IPS DF 6.9 (cell line): ENCODE results near the gene ABCC5.
A peak's percentile ranks its signal among the peaks of the same experiment; 100 is the strongest.

Experiments used
- DNase-seq: peaks from one replicate; pipeline ENCODE4 v3.0.0-alpha.2; 2013; ENCODE audit warnings: low read depth, low spot score
- H3K27ac ChIP-seq: one replicate; pipeline ENCODE4 v1.5.1; 2013; ENCODE audit warnings: low read length, control low read depth
- H3K27me3 ChIP-seq: 2 replicates; pipeline ENCODE4 v1.6.1; 2013; ENCODE audit warnings: mild to moderate bottlenecking, low read length; ENCODE audit not compliant: control insufficient read depth, insufficient read depth
- H3K36me3 ChIP-seq: 2 replicates; pipeline ENCODE4 v1.6.1; 2013; ENCODE audit warnings: low read length; ENCODE audit not compliant: control insufficient read depth, insufficient read depth
- H3K4me1 ChIP-seq: 2 replicates; pipeline ENCODE4 v1.6.1; 2013; ENCODE audit warnings: low read length; ENCODE audit not compliant: control insufficient read depth, insufficient read depth
- H3K4me3 ChIP-seq: 2 replicates; pipeline ENCODE4 v1.5.1; 2013; ENCODE audit warnings: mild to moderate bottlenecking, low read length
- H3K9me3 ChIP-seq: 2 replicates; pipeline ENCODE4 v1.6.1; 2013; ENCODE audit warnings: low read length, inconsistent platforms; ENCODE audit not compliant: control insufficient read depth, insufficient read depth
- WGBS: extraction: QIAGEN DNeasy Blood & Tissue Kit; methylation state at CpG from one replicate; pipeline ENCODE4 v1.1.7; 2013; ENCODE audit warnings: mixed read lengths, missing lambda C conversion rate; ENCODE audit not compliant: insufficient read length, insufficient coverage; 5-methylcytosine and 5-hydroxymethylcytosine counted together

Gene ABCC5

DNA sequence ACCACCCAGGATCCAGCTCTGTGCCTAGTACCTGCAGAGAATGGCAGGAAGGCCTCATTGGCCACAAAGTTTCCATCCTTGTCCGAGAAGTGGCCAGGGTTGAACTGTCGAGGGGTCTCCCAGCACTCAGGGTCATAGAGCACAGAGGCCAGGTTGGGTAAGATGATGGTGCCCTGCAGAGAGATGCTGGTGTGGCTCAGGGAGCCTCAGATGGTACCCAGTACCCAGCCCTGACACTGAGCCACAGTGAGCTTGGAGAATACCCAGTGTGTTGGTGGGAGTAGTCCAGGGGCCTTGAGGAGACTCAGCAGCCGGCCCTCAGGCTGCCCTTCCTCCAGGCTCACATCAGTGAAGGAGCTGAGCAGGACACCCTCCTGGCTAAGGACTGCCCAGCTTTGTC, 121.5 kb downstream of the ABCC5 start:
- DNase-seq = no peak
- Histone ChIP-seq H3K9me3 (no peaks in the 10 kb centered on the region), H3K27ac (no peak overlapping the region), H3K4me3 (no peak overlapping the region), H3K36me3 (no peaks in the 10 kb centered on the region), H3K4me1 (no peaks in the 10 kb centered on the region), H3K27me3 (no peaks in the 10 kb centered on the region)
- no CpG with 5 or more reads among the region's 3 CpGs for WGBS

DNA sequence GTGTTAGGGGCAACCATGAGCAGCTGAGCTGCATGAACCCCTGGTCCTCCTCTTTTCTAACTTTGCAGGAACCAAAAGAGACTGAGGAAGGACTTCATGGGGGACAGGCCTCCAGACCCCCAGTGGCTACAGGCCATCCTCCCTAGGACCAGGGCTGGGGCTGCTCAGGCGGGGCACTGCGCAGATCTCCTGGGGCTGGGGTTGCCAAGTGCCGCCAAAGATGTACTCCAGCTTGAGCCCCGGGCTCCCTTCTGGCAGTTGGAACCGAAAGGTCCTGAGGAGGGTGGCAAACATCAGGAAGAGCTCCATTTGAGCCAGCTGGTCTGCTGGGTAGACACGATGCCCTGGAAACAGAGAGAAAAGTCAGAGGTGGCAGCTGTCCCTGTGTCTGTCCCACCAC, 121.9 kb downstream of the ABCC5 start:
- no peaks in the 10 kb centered on the region for H3K36me3 ChIP-seq
- no peak overlapping the region for H3K27ac ChIP-seq
- no peaks in the 10 kb centered on the region for H3K4me1 ChIP-seq
- no peak for DNase-seq
- WGBS = no CpG with 5 or more reads among the region's 6 CpGs
- no peaks in the 10 kb centered on the region for H3K9me3 ChIP-seq
- H3K4me3 ChIP-seq = no peak overlapping the region
- no peaks in the 10 kb centered on the region for H3K27me3 ChIP-seq

DNA sequence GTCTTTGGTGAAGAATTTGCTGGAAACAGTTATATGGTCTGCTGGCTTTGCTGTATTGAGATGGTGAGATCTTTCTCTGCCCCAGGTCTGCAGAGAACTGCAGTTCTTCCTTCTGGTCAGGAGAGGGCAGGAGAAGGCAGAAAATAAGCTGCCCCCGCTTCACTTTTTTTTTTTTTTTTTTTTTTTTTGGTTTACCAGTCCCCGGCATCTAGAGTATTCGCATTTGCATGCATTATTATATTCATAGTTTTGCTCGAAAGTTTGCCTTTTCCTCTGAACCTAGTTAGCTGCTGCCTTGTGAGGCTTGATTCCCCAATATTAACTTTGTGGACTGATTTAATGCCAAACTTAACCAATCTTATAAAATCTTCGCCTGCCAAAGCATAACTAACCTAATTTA, 122.4 kb downstream of the ABCC5 start:
- Histone ChIP-seq H3K4me1 (no peaks in the 10 kb centered on the region), H3K9me3 (no peaks in the 10 kb centered on the region), H3K27ac (no peak overlapping the region), H3K4me3 (no peak overlapping the region), H3K27me3 (no peaks in the 10 kb centered on the region), H3K36me3 (no peaks in the 10 kb centered on the region)
- WGBS = no CpG with 5 or more reads among the region's 5 CpGs
- DNase-seq = no peak

GRCh38 chr3:183892610-183893214, 125.0 kb downstream of the ABCC5 start:
- WGBS = no CpG with 5 or more reads among the region's 9 CpGs
- Histone ChIP-seq H3K36me3 (no peaks in the 10 kb centered on the region), H3K4me3 (no peak overlapping the region), H3K4me1 (no peaks in the 10 kb centered on the region), H3K9me3 (no peaks in the 10 kb centered on the region), H3K27ac (no peak overlapping the region), H3K27me3 (no peaks in the 10 kb centered on the region)
- no peak for DNase-seq

GRCh38 chr3:183885766-183886165, 131.9 kb downstream of the ABCC5 start:
- WGBS = no CpG with 5 or more reads among the region's 10 CpGs
- H3K27me3 ChIP-seq = no peaks in the 10 kb centered on the region
- DNase-seq = no peak
- H3K27ac ChIP-seq = no peak overlapping the region
- H3K4me3 ChIP-seq = no peak overlapping the region
- no peaks in the 10 kb centered on the region for H3K9me3 ChIP-seq
- H3K4me1 ChIP-seq = no peaks in the 10 kb centered on the region
- no peaks in the 10 kb centered on the region for H3K36me3 ChIP-seq

DNA sequence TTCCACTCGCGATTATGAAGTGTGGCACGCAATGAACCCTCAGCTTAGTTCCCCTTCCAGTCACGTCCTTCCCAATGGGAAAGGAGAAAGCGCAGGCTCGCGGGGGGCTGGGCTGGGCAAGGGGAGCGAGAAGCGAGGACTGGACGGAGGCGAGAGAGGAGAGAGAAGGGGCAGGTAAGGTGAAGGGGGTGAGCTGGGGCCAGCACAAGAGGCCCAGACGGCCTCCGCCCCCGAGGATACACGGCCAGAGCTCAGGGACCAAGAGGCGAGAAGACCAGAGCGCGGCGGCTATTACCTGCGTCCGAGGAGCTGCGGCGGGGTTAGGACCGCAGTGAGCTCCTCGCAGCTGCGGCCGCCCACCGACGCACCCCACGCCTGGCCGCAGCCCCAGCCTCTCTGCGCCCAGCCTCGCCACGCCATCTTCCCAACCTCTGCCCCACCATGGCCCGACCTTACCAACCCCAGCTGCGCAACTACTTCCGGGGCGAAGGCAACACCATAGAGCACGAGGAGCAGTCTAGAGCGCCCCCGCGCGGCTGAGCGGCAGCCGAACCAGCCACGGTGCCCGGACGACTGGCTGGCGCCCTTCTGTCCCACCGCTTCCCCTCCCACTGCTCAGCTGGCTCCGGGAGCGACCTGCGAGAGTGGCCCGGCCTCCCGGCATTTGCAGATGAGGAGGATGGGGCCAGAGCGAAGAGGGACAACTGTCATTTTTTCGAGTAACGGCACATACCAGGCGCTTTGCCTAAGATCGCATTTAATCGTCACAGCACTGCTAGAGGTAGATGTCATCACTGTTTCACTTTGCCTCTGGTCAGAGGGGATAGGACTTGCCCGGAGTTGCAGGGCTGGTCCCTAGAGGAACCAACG, 133.0 kb downstream of the ABCC5 start, which contains the start of gene PARL:
Gene PARL (minus strand): TSS at position 454 of the 870 bp plus-strand sequence. CDS start 34 bp downstream, at position 420.
- Histone ChIP-seq H3K27ac (no peak within 1 kb of the TSS), H3K4me1 (no peaks in the 10 kb centered on the region), H3K9me3 (no peaks in the 10 kb centered on the region), H3K4me3 (peak within 1 kb of the TSS; percentile 92), H3K27me3 (no peaks in the 10 kb centered on the region), H3K36me3 (no peaks in the 10 kb centered on the region)
- no CpG with 5 or more reads among the region's 63 CpGs for WGBS
- DNase-seq = peak; percentile 91

DNA sequence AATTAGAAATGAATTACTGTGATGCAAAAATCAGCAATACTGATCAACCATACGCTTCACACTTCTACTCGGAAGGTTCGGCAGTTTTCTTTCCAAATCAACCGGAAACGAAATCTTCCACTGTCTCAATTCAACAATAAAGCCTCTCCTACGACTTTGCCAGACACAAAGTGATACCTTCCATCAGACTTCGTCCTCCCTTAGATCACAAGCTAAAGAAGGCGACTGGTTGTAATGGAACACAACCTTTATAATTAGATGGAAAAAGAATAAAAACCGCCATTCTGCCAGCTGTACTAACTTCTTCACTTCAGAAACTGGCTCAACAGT, 133.6 kb downstream of the ABCC5 start:
- Histone ChIP-seq H3K27me3 (no peaks in the 10 kb centered on the region), H3K9me3 (no peaks in the 10 kb centered on the region), H3K4me3 (peak overlapping the region; percentile 92), H3K36me3 (no peaks in the 10 kb centered on the region), H3K27ac (no peak overlapping the region), H3K4me1 (no peaks in the 10 kb centered on the region; the same call in 1 of the 2 replicates)
- no CpG with 5 or more reads among the region's 9 CpGs for WGBS
- DNase-seq = no peak

- no peak for DNase-seq
- no peaks in the 10 kb centered on the region for H3K36me3 ChIP-seq
- H3K4me1 ChIP-seq = no peaks in the 10 kb centered on the region; the same call in 1 of the 2 replicates
- peak overlapping the region; percentile 92; the same call in 1 of the 2 replicates for H3K4me3 ChIP-seq
- no CpG with 5 or more reads among the region's 16 CpGs for WGBS
- H3K9me3 ChIP-seq = no peaks in the 10 kb centered on the region
- no peaks in the 10 kb centered on the region for H3K27me3 ChIP-seq
- H3K27ac ChIP-seq = no peak overlapping the region
Observed at GRCh38 chr3:183883291-183884096, 134.2 kb downstream of the ABCC5 start.

DNA sequence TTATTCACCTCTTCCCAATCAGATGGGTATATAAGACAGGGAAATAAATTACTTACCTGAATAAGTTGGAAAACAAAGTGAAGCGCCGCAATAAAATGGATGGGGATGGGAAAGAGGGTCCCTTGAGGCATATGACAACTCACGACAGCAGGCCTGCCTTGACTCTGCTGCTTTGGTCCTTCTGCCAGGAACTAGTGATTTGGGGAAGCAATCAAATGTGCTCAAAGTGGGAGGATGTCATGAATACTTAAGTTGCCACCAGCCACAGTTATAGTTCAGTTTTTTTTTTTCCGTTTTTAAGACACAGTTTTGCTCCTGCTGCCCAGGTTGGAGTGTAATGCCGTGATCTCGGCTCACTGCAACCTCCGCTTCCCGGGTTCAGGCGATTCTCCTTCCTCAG, 137.6 kb downstream of the ABCC5 start:
- no peak overlapping the region for H3K4me3 ChIP-seq
- no CpG with 5 or more reads among the region's 9 CpGs for WGBS
- no peaks in the 10 kb centered on the region for H3K9me3 ChIP-seq
- H3K27me3 ChIP-seq = no peaks in the 10 kb centered on the region
- H3K36me3 ChIP-seq = no peaks in the 10 kb centered on the region
- no peak for DNase-seq
- H3K27ac ChIP-seq = no peak overlapping the region
- H3K4me1 ChIP-seq = no peaks in the 10 kb centered on the region; the same call in 1 of the 2 replicates

DNA sequence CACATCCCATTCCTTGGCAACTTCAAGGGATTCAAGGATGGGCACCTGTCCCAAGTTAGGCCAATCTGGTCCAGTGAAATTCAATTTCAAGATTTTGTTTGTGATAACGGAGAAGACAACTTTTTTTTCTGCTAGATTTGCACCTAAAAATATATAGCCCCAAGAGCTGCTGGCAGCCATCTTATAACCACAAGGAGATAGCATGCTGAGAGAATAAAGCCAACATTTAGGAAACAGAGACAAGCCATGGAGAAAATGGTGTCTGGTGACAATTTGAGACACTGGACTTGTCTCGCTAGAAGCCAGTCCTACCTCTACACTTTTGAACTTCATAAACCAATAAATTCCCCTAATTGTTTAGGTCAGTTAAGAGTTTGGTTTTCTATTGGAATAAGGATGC, 138.4 kb downstream of the ABCC5 start:
- Histone ChIP-seq H3K27me3 (no peaks in the 10 kb centered on the region), H3K9me3 (no peaks in the 10 kb centered on the region), H3K27ac (no peak overlapping the region), H3K36me3 (no peaks in the 10 kb centered on the region), H3K4me3 (no peak overlapping the region), H3K4me1 (no peaks in the 10 kb centered on the region; the same call in 1 of the 2 replicates)
- WGBS = no CpG with 5 or more reads among the region's 2 CpGs
- DNase-seq = no peak
